Embryonic facial prominence (tissue), 1 donor: ENCODE results near the gene RUNX2.

Experiments
- DNase-seq: peaks from one replicate; pipeline ENCODE4 v3.0.0-alpha.2; 2016; ENCODE audit errors: extremely low spot score

Gene RUNX2

GRCh38 chr6:45587229-45588060 lies 259.3 kb downstream of the RUNX2 start:
- DNase-seq: no peak

- no peak for DNase-seq
Measured at GRCh38 chr6:45589367-45589766, 261.2 kb downstream of the RUNX2 start.

GRCh38 chr6:45590226-45590625 lies 262.1 kb downstream of the RUNX2 start:
- no peak for DNase-seq

GRCh38 chr6:45590696-45591184 lies 262.6 kb downstream of the RUNX2 start:
- peak; percentile 48 for DNase-seq

- DNase-seq: no peak
Measured at GRCh38 chr6:45591306-45591705, 263.2 kb downstream of the RUNX2 start.

GRCh38 chr6:45591890-45592289 lies 263.8 kb downstream of the RUNX2 start:
- DNase-seq: no peak

- DNase-seq: no peak
Measured at GRCh38 chr6:45592991-45593390, 264.9 kb downstream of the RUNX2 start.

- no peak for DNase-seq
Measured at GRCh38 chr6:45595010-45595851, 267.1 kb downstream of the RUNX2 start.

- no peak for DNase-seq
Measured at GRCh38 chr6:45597424-45597823, 269.3 kb downstream of the RUNX2 start.

GRCh38 chr6:45599053-45599452 lies 270.9 kb downstream of the RUNX2 start:
- no peak for DNase-seq

- no peak for DNase-seq
Measured at GRCh38 chr6:45605971-45606370, 277.8 kb downstream of the RUNX2 start.

- DNase-seq: no peak
Measured at GRCh38 chr6:45606831-45607400, 278.8 kb downstream of the RUNX2 start.

- DNase-seq: no peak
Measured at GRCh38 chr6:45607798-45608197, 279.7 kb downstream of the RUNX2 start.

GRCh38 chr6:45608252-45608913 lies 280.3 kb downstream of the RUNX2 start:
- DNase-seq: no peak

- no peak for DNase-seq
Measured at GRCh38 chr6:45609141-45609638, 281.1 kb downstream of the RUNX2 start.

GRCh38 chr6:45610374-45610773 lies 282.2 kb downstream of the RUNX2 start:
- no peak for DNase-seq

- DNase-seq: no peak
Measured at GRCh38 chr6:45610832-45611231, 282.7 kb downstream of the RUNX2 start.

GRCh38 chr6:45611491-45611890 lies 283.4 kb downstream of the RUNX2 start:
- no peak for DNase-seq

GRCh38 chr6:45613656-45614055 lies 285.5 kb downstream of the RUNX2 start:
- DNase-seq: peak; percentile 63

- no peak for DNase-seq
Measured at GRCh38 chr6:45614488-45615285, 286.6 kb downstream of the RUNX2 start.

GRCh38 chr6:45616209-45616608 lies 288.1 kb downstream of the RUNX2 start:
- DNase-seq: no peak
